Measurements from ENCODE around the gene ZNF618.

DNA sequence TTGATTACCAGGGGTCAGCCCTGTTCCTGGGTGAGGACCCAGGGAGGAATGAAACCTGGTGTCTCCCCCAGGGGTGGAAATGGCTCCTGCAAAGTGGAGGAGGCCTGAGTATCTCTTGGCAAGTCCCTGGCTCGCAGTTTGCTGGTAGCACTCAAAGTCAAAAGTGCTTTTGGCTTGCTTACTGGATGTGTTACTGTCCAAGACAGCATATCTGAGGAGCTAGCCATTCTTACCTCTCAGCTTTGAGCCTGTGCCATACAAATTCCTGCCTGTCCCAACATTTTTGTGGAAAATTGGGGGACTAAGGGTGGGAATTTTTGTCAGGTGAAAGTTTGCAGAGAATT is 9.9 kb downstream of the ZNF618 start:
- no peak for TF ChIP-seq POLR2A (IDR thresholded peaks at IDR 0.05; ENCODE audit: low read depth, low read length)
- no peak for TF ChIP-seq TAF1 (IDR thresholded peaks at IDR 0.05; ENCODE audit: borderline replicate concordance, low read depth, low read length)
- no peak for TF ChIP-seq POLR2AphosphoS5 (IDR thresholded peaks at IDR 0.05; ENCODE audit: low read depth, low read length)

All from GM12892 (cell line).